Measurements from ENCODE around the gene LPCAT3. TPM values are rescaled to one million over a fixed set of nuclear protein-coding genes. Genes with fewer than 3 reads are reported as not detected.

Gene LPCAT3
- total RNA-seq, 1 experiment from 2014 or later = 54.3 TPM

GRCh38 chr12:6954316-6955107 is 63.8 kb downstream of the LPCAT3 start:
- no TSS peak for BruUV-seq (replicated peaks)
- H3K36me3 ChIP-seq (ENCODE audit: control insufficient read depth, insufficient read depth, low read length) = no peaks in the 10 kb centered on the region
- POLR2A ChIA-PET = no interaction called here

GRCh38 chr12:6953442-6954315 is 64.6 kb downstream of the LPCAT3 start:
- Histone ChIP-seq H3K4me1 (ENCODE audit: control insufficient read depth, insufficient read depth, low read length) (no peaks in the 10 kb centered on the region), H3K27ac (ENCODE audit: low read length) (no peak overlapping the region), H3K4me3 (ENCODE audit: low read depth in 2 of 2, low read length in 2 of 2) (no peak overlapping the region), H3K36me3 (ENCODE audit: control insufficient read depth, insufficient read depth, low read length) (no peaks in the 10 kb centered on the region), H3K27me3 (ENCODE audit: control insufficient read depth, insufficient read depth, low read length) (no peaks in the 10 kb centered on the region), H3K9me3 (ENCODE audit: control insufficient read depth, insufficient read depth, low read depth, low read length) (no peaks in the 10 kb centered on the region)
- ATAC-seq (no peak), DNase-seq (ENCODE audit: low read depth, low spot score) (no peak)
- TF ChIP-seq CTCF (IDR thresholded peaks at IDR 0.05) (no peak), REST (IDR thresholded peaks at IDR 0.05; ENCODE audit: insufficient read depth in 1 of 2, low read depth in 2 of 2, low read length in 1 of 2) (no peak), SIN3A (IDR thresholded peaks at IDR 0.05; ENCODE audit: borderline replicate concordance, insufficient read depth, low read depth, low read length) (no peak), TCF7L2 (IDR thresholded peaks at IDR 0.05; ENCODE audit: low read depth, low read length) (no peak), POLR2AphosphoS5 (IDR thresholded peaks at IDR 0.05; ENCODE audit: low read depth, low read length) (no peak)
- POLR2A ChIA-PET = no interaction called here
- intact Hi-C loops (cut with micrococcal nuclease; ENCODE audit: unreplicated experiment) = no loop called here
- in situ Hi-C loops (cut with HindIII; ENCODE audit: low pct_unique_long_range_greater_than_20kb, low sequenced_read_pairs) = no loop called here
- CTCF ChIA-PET = no interaction called here
- no TSS peak for BruUV-seq (replicated peaks)

More at GRCh38 chr12:6954316-6955107, 63.8 kb downstream of the LPCAT3 start:
- in situ Hi-C loops (cut with HindIII; ENCODE audit: low pct_unique_long_range_greater_than_20kb, low sequenced_read_pairs) (no loop called here), intact Hi-C loops (cut with micrococcal nuclease; ENCODE audit: unreplicated experiment) (no loop called here)
- H3K27ac ChIP-seq (ENCODE audit: low read length) = no peak overlapping the region
- DNase-seq (ENCODE audit: low read depth, low spot score) (no peak), ATAC-seq (no peak)
- H3K27me3 ChIP-seq (ENCODE audit: control insufficient read depth, insufficient read depth, low read length) = no peaks in the 10 kb centered on the region
- no peak overlapping the region for H3K4me3 ChIP-seq (ENCODE audit: low read depth in 2 of 2, low read length in 2 of 2)
- no peak for TF ChIP-seq TCF7L2 (IDR thresholded peaks at IDR 0.05; ENCODE audit: low read depth, low read length)
- no peaks in the 10 kb centered on the region for H3K4me1 ChIP-seq (ENCODE audit: control insufficient read depth, insufficient read depth, low read length)
- no peaks in the 10 kb centered on the region for H3K9me3 ChIP-seq (ENCODE audit: control insufficient read depth, insufficient read depth, low read depth, low read length)
- CTCF ChIA-PET = no interaction called here

Measured in Panc1 (cell line).